ENCODE measurements around the gene SCYGR8.
"Not testable (repeated sequence)": the region's sequence is repeated elsewhere in the genome, so short reads cannot be mapped to it uniquely, and the experiment has no call there.

SCYGR8 gene

DNA sequence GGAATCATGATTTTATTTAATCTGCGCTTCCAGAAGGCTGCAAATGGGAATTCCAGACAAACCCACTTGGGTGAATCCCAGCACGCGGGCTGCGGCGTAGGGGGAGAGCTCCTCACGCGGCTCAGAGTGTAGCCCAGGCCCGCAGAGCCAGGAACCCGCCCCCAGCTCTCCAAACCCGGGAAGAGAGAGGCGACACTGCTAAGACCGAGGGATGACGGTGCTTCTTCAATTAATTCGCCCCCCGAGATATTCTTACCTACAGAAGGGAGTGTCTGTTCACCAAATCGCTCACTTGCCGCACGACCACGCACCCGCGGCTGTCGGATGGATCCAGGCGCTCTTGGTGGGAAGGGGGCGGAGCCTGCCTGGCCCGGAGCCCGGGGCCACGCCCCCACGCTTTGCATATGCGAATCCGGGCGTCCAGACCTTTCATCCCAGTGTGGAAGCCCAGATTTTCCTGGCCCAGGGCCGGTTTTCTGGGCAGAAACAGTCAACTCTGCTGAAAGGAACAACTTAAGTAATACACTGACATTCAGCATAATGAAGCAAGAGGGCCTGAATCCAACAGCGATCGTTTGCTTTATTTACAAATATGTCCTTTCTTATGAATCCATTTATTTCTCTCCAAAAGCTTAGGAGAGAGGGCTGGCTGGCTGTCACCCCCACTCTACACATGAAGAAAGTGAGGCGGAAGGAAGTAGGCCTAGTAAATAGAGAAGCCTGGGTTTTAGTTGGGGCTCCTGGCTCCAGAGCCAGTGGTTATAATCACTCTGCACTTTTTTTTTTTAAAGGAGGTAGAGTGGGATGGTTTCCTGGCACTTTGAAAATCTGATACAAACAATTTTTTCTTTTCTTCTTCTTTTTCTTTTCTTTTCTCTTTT is 27.8 kb upstream of the SCYGR8 start, which contains the start of gene SLC19A3:
SLC19A3 (minus strand) TSS at position 342 of the 881 bp plus-strand sequence. CDS start 15,710 bp downstream, outside the sequence.
- no peak for DNase-seq (ENCODE audit: low read depth)
- H3K4me3 ChIP-seq (ENCODE audit: low read depth, low read length): no peak within 1 kb of the TSS
- TF ChIP-seq, protein P1, sequence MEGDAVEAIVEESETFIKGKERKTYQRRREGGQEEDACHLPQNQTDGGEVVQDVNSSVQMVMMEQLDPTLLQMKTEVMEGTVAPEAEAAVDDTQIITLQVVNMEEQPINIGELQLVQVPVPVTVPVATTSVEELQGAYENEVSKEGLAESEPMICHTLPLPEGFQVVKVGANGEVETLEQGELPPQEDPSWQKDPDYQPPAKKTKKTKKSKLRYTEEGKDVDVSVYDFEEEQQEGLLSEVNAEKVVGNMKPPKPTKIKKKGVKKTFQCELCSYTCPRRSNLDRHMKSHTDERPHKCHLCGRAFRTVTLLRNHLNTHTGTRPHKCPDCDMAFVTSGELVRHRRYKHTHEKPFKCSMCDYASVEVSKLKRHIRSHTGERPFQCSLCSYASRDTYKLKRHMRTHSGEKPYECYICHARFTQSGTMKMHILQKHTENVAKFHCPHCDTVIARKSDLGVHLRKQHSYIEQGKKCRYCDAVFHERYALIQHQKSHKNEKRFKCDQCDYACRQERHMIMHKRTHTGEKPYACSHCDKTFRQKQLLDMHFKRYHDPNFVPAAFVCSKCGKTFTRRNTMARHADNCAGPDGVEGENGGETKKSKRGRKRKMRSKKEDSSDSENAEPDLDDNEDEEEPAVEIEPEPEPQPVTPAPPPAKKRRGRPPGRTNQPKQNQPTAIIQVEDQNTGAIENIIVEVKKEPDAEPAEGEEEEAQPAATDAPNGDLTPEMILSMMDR (IDR thresholded peaks at IDR 0.05; ENCODE audit: low read depth, low read length): no peak
- TF ChIP-seq MYC (IDR thresholded peaks at IDR 0.05; ENCODE audit: low read depth, low read length): no peak
- TF ChIP-seq POLR2A (IDR thresholded peaks at IDR 0.05; ENCODE audit: extremely low read depth, insufficient read length): no peak

GRCh38 chr2:227719641-227720040 is 26.1 kb upstream of the SCYGR8 start:
- no peak overlapping the region for H3K4me3 ChIP-seq (ENCODE audit: low read depth, low read length)
- TF ChIP-seq, protein P2, sequence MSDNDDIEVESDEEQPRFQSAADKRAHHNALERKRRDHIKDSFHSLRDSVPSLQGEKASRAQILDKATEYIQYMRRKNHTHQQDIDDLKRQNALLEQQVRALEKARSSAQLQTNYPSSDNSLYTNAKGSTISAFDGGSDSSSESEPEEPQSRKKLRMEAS (IDR thresholded peaks at IDR 0.05; ENCODE audit: low read depth, low read length): no peak
- no peak for TF ChIP-seq POLR2A (IDR thresholded peaks at IDR 0.05; ENCODE audit: extremely low read depth, insufficient read length)
- no peak for TF ChIP-seq MYC (IDR thresholded peaks at IDR 0.05; ENCODE audit: low read depth, low read length)
- peak; percentile 41 for DNase-seq (ENCODE audit: low read depth)

GRCh38 chr2:227720680-227721079 is 25.0 kb upstream of the SCYGR8 start:
- H3K4me3 ChIP-seq (ENCODE audit: low read depth, low read length): no peak overlapping the region
- DNase-seq (ENCODE audit: low read depth): peak; percentile 35
- TF ChIP-seq, protein P2 (IDR thresholded peaks at IDR 0.05; ENCODE audit: low read depth, low read length): no peak
- TF ChIP-seq MYC (IDR thresholded peaks at IDR 0.05; ENCODE audit: low read depth, low read length) (no peak), POLR2A (IDR thresholded peaks at IDR 0.05; ENCODE audit: extremely low read depth, insufficient read length) (no peak)
- TF ChIP-seq, protein P1 (IDR thresholded peaks at IDR 0.05; ENCODE audit: low read depth, low read length): no peak

GRCh38 chr2:227722821-227723220 is 22.9 kb upstream of the SCYGR8 start:
- H3K4me3 ChIP-seq (ENCODE audit: low read depth, low read length); DNase-seq (ENCODE audit: low read depth): not testable (repeated sequence)

DNA sequence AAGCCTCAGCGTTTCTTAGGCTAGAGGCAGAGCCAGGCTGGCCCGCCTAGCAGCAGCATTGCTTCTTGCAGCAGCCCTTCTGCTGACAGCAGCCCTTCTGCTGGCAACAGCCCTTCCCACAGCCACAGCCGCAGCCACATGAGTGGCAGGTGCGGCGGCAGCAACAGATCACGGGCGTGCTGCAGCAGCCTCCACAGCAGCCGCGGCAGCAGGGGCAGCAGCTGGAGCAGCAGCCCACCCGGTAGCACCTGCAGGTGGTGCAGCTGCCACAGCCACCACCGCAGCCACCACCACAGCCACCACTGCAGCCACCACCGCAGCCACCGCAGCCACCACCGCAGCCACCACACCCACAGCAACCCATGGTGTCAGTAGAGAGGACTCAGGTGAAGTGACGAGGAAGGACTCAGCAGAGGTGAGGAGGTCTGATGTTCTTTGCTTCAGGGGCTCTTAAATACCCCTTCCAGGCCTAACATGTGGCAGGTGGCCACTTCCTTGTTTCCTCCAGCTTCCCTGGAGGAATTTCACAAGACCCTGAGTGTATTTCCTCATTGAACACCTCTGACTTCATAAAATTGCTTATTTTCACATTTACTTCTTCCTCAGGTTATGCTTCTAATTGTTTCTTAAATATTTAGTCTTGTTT is 21.2 kb upstream of the SCYGR8 start, which contains the start of gene SCYGR6:
SCYGR6 (minus strand) TSS at position 364 of the 646 bp plus-strand sequence; CDS start at position 364, 0 bp downstream.
- TF ChIP-seq, protein P1 (IDR thresholded peaks at IDR 0.05; ENCODE audit: low read depth, low read length): no peak
- no peak for TF ChIP-seq POLR2A (IDR thresholded peaks at IDR 0.05; ENCODE audit: extremely low read depth, insufficient read length)
- TF ChIP-seq MYC (IDR thresholded peaks at IDR 0.05; ENCODE audit: low read depth, low read length): no peak
- TF ChIP-seq, protein P2 (IDR thresholded peaks at IDR 0.05; ENCODE audit: low read depth, low read length): no peak
- H3K4me3 ChIP-seq (ENCODE audit: low read depth, low read length): no peak within 1 kb of the TSS
- peak; percentile 56 for DNase-seq (ENCODE audit: low read depth)

DNA sequence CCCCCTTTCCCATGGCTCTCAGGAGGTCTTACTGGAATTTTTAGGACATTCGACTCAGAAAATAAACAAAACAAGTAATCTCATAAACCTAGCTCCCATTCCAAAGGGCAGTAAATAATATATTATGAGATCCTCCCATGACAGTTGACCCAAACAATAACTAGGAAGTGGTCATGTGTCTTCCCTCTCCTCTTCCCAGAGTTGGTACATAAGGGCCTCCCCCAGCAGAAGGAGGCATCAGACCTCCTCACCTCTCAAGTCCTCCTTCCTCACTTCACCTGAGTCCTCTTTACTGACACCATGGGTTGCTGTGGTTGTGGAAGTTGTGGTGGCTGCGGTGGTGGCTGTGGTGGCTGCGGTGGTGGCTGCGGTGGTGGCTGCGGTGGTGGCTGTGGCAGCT is 17.7 kb upstream of the SCYGR8 start, which contains the start of gene SCYGR7:
SCYGR7 (plus strand) TSS at position 301 of the 400 bp plus-strand sequence; CDS start at position 301, 0 bp downstream.
- TF ChIP-seq POLR2A (IDR thresholded peaks at IDR 0.05; ENCODE audit: extremely low read depth, insufficient read length): no peak
- TF ChIP-seq MYC (IDR thresholded peaks at IDR 0.05; ENCODE audit: low read depth, low read length): no peak
- DNase-seq (ENCODE audit: low read depth): no peak
- H3K4me3 ChIP-seq (ENCODE audit: low read depth, low read length): no peak within 1 kb of the TSS

- no peak for TF ChIP-seq MYC (IDR thresholded peaks at IDR 0.05; ENCODE audit: low read depth, low read length)
- no peak for TF ChIP-seq POLR2A (IDR thresholded peaks at IDR 0.05; ENCODE audit: extremely low read depth, insufficient read length)
- TF ChIP-seq, protein P2 (IDR thresholded peaks at IDR 0.05; ENCODE audit: low read depth, low read length): no peak
- TF ChIP-seq, protein P1 (IDR thresholded peaks at IDR 0.05; ENCODE audit: low read depth, low read length): no peak
- H3K4me3 ChIP-seq (ENCODE audit: low read depth, low read length): no peak overlapping the region
- no peak for DNase-seq (ENCODE audit: low read depth)
Observed at GRCh38 chr2:227739351-227739750, 6.3 kb upstream of the SCYGR8 start.
